Neural cell (in vitro differentiated cells): ENCODE measurements around the gene GAREM1. TPM values are rescaled to one million over a fixed set of nuclear protein-coding genes. Genes with fewer than 3 reads are reported as not detected.

Experiments
- H2AFZ ChIP-seq: fragments of 200-600, 300-800 bp; sonication (generic), shearing (Covaris generic); 2 replicates; pipeline ENCODE4 v1.6.0; 2014; ENCODE audit warnings: low read depth, mild to moderate bottlenecking, antibody characterized with exemption, low read length, moderate library complexity
- H3F3A ChIP-seq: fragments of 200-600 bp; shearing (Covaris generic); 2 replicates; pipeline ENCODE4 v1.6.1; 2016; ENCODE audit warnings: mild to moderate bottlenecking, moderate library complexity, mixed read lengths, antibody characterized with exemption, low read length; ENCODE audit not compliant: insufficient read depth, poor library complexity, severe bottlenecking
- H3K27ac ChIP-seq: fragments of 200-600, 300-800 bp; sonication (generic), shearing (Covaris generic); 2 replicates; pipeline ENCODE4 v1.5.1; 2014; ENCODE audit warnings: mild to moderate bottlenecking, low read length, moderate library complexity
- H3K27me3 ChIP-seq: fragments of 300-800, 200-600 bp; sonication (generic), shearing (Covaris generic); 2 replicates; pipeline ENCODE4 v1.6.0; 2014; ENCODE audit warnings: mild to moderate bottlenecking, low read depth, low read length, moderate library complexity; ENCODE audit not compliant: insufficient read depth
- H3K36me3 ChIP-seq: fragments of 300-800, 200-600 bp; sonication (generic), shearing (Covaris generic); 2 replicates; pipeline ENCODE4 v1.5.1; 2014; ENCODE audit warnings: mild to moderate bottlenecking, antibody characterized with exemption, low read length, moderate library complexity; ENCODE audit not compliant: insufficient read depth
- H3K4me2 ChIP-seq: fragments of 300-800, 200-600 bp; sonication (generic), shearing (Covaris generic); 2 replicates; pipeline ENCODE4 v1.6.0; 2014; ENCODE audit warnings: mild to moderate bottlenecking, low read length
- H3K4me3 ChIP-seq: fragments of 300-800, 200-600 bp; sonication (generic), shearing (Covaris generic); 2 replicates; pipeline ENCODE4 v1.5.1; 2014; ENCODE audit warnings: mild to moderate bottlenecking, low read length, moderate library complexity
- H3K79me2 ChIP-seq: fragments of 200-600 bp; shearing (Covaris generic); replicated peaks from 2 replicates; pipeline ENCODE4 v1.6.0; 2014; ENCODE audit warnings: mild to moderate bottlenecking, low read length, moderate library complexity; ENCODE audit not compliant: insufficient read depth
- H3K9ac ChIP-seq: fragments of 300-800, 200-600 bp; sonication (generic), shearing (Covaris generic); 2 replicates; pipeline ENCODE4 v1.6.1; 2016; ENCODE audit warnings: mild to moderate bottlenecking, low read length, mixed read lengths
- H3K9me2 ChIP-seq: fragments of 200-600 bp; shearing (Covaris generic); 2 replicates; pipeline ENCODE4 v1.6.1; 2016; ENCODE audit warnings: mild to moderate bottlenecking, low read length, mixed read lengths; ENCODE audit not compliant: insufficient read depth
- H3K9me3 ChIP-seq: fragments of 200-600, 300-800 bp; sonication (generic), shearing (Covaris generic); 2 replicates; pipeline ENCODE4 v1.6.1; 2016; ENCODE audit warnings: mild to moderate bottlenecking, mixed run types, low read length, moderate library complexity, mixed read lengths
- H4K20me1 ChIP-seq: fragments of 200-600 bp; shearing (Covaris generic); 2 replicates; pipeline ENCODE4 v1.6.1; 2016; ENCODE audit warnings: mild to moderate bottlenecking, mixed run types; ENCODE audit not compliant: insufficient read depth
- EP300 ChIP-seq: fragments of 450-650 bp; conservative IDR thresholded peaks from 2 replicates; pipeline ENCODE4 v1.6.1; 2014; ENCODE audit warnings: antibody characterized with exemption, mild to moderate bottlenecking, moderate library complexity; ENCODE audit not compliant: poor library complexity, severe bottlenecking
- EZH2 ChIP-seq: fragments of 200-600, 300-800 bp; shearing (Covaris generic), sonication (generic); IDR thresholded peaks from 2 replicates; pipeline ENCODE4 v1.6.1; 2014; ENCODE audit warnings: antibody characterized with exemption, low read length, borderline replicate concordance, mild to moderate bottlenecking; ENCODE audit not compliant: insufficient read depth, poor library complexity, severe bottlenecking
- MXI1 ChIP-seq: fragments of 450-650 bp; conservative IDR thresholded peaks from 2 replicates; pipeline ENCODE4 v1.6.1; 2014; ENCODE audit warnings: antibody characterized with exemption, mild to moderate bottlenecking; ENCODE audit not compliant: poor library complexity, severe bottlenecking
- POLR2AphosphoS5 ChIP-seq: IDR thresholded peaks from 2 replicates; pipeline ENCODE4 v1.6.1; 2012
- RAD21 ChIP-seq: fragments of 450-650 bp; conservative IDR thresholded peaks from 2 replicates; pipeline ENCODE4 v1.6.1; 2014; ENCODE audit warnings: antibody characterized with exemption, mild to moderate bottlenecking, moderate library complexity
- SMC3 ChIP-seq: fragments of 450-650 bp; conservative IDR thresholded peaks from 2 replicates; pipeline ENCODE4 v1.6.1; 2014; ENCODE audit warnings: antibody characterized with exemption, mild to moderate bottlenecking, moderate library complexity; ENCODE audit not compliant: poor library complexity
- TAF1 ChIP-seq: IDR thresholded peaks from 2 replicates; pipeline ENCODE4 v1.6.1; 2012; ENCODE audit warnings: low read depth
- polyA plus RNA-seq: library from polyadenylated mRNA; depleted of rRNA; stranded (reverse); fragments of >200 nt; gene quantifications from 2 replicates; pipeline ENCODE4 v1.2.3, GENCODE V29; 2014
- TF ChIP-seq, protein P1 (sequence below): IDR thresholded peaks from 2 replicates; pipeline ENCODE4 v1.6.1; 2012; ENCODE audit warnings: borderline replicate concordance
- TF ChIP-seq, protein P2 (sequence below): fragments of 450-650 bp; IDR thresholded peaks from 2 replicates; pipeline ENCODE4 v1.5.1; 2014; ENCODE audit warnings: antibody characterized with exemption, mild to moderate bottlenecking, moderate library complexity; ENCODE audit not compliant: poor library complexity, severe bottlenecking

Gene GAREM1
- polyA plus RNA-seq, 1 donor from 2014 or later: 1.3 TPM

DNA sequence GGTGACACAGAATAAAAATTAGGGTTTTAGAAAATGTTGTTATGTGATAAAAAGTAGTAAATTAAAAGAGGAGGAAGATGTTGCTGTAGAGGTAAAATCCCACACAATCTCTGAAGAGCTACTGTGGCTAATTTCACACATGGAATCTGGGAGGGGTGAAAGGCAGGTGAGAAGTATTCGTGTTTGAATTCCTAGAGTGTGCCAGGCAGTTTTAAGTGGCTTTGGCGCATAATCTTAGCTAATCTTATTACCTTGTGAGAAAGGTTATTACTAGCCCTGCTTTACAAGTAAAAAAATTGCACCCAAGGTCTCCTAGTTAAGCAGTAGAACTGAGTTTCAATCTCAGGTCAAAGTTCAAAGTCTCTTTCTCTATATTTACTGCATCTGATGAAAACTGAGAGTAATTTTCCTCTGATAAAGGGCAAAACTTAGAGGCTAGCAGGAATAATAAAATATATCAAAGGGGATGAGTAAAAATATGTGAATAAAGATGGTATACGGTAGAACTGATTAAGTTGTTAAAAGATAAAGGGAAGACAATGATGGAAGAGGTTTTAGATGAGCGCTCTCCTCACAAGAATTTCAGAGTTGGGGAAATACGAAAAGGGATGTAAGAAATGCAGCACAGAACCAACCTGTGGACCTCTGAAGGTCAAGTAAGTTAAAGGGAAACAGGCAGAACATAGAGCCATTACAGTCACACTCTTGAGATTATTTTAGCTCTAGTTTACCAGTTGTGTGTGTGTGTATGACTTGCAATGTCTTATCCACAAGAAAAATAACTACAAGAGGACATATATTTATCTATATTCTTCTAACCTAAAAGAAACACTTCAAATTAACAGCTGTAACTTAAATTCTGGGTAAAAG, 34.8 kb downstream of the GAREM1 start:
- H3F3A ChIP-seq: no peaks in the 10 kb centered on the region
- no peak overlapping the region for H3K9ac ChIP-seq
- no peaks in the 10 kb centered on the region for H3K9me3 ChIP-seq
- no peaks in the 10 kb centered on the region for H3K9me2 ChIP-seq
- H3K36me3 ChIP-seq: no peaks in the 10 kb centered on the region
- H4K20me1 ChIP-seq: no peaks in the 10 kb centered on the region
- no peak overlapping the region for H3K4me2 ChIP-seq
- no peaks in the 10 kb centered on the region for H3K79me2 ChIP-seq
- no peak overlapping the region for H3K4me3 ChIP-seq
- no peaks in the 10 kb centered on the region for H3K27me3 ChIP-seq
- H3K27ac ChIP-seq: no peak overlapping the region
- TF ChIP-seq MXI1 (no peak), POLR2AphosphoS5 (no peak), RAD21 (no peak), SMC3 (no peak), EZH2 (no peak), TAF1 (no peak), EP300 (no peak)
- TF ChIP-seq, protein P1, sequence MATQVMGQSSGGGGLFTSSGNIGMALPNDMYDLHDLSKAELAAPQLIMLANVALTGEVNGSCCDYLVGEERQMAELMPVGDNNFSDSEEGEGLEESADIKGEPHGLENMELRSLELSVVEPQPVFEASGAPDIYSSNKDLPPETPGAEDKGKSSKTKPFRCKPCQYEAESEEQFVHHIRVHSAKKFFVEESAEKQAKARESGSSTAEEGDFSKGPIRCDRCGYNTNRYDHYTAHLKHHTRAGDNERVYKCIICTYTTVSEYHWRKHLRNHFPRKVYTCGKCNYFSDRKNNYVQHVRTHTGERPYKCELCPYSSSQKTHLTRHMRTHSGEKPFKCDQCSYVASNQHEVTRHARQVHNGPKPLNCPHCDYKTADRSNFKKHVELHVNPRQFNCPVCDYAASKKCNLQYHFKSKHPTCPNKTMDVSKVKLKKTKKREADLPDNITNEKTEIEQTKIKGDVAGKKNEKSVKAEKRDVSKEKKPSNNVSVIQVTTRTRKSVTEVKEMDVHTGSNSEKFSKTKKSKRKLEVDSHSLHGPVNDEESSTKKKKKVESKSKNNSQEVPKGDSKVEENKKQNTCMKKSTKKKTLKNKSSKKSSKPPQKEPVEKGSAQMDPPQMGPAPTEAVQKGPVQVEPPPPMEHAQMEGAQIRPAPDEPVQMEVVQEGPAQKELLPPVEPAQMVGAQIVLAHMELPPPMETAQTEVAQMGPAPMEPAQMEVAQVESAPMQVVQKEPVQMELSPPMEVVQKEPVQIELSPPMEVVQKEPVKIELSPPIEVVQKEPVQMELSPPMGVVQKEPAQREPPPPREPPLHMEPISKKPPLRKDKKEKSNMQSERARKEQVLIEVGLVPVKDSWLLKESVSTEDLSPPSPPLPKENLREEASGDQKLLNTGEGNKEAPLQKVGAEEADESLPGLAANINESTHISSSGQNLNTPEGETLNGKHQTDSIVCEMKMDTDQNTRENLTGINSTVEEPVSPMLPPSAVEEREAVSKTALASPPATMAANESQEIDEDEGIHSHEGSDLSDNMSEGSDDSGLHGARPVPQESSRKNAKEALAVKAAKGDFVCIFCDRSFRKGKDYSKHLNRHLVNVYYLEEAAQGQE: no peak
- H2AFZ ChIP-seq: no peak overlapping the region

DNA sequence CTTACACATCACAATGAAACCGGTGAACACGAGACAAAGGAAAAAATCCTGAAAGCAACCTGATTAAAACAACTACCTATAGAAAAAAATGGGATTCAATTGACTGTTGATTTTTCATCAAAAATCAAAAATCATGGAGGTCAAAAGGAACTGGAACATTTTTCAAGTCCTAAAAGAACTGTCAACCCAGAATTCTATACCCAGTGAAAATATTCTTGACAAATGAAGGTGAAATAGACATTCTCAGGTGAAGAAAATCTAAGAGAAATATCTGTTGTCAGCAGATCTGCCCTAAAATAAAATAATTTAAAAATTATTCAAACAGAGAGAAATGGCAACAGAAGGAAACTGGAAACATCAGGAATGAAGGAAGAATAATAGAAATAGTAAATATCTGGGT, 38.9 kb downstream of the GAREM1 start:
- Histone ChIP-seq H3K27ac (no peak overlapping the region), H3K9me2 (no peaks in the 10 kb centered on the region)

DNA sequence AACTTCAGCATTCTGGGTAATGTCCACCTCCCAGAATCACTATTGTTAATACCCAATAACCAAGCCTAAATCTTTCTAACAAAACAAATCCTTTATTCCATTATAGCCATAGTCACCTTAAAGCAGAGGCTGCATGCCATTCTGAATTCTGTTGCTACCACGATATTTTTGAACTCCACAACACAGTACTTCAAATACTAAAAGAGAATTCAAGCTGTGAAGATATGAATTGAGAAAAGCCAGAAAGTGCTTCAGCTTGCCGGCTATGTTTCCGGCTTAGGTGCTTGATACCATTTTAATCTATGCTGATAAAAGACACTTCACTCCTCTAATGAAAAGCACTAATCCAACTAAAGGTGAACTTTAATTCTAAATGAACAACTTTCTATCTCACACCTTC, 41.3 kb downstream of the GAREM1 start:
- no peak overlapping the region for H3K4me2 ChIP-seq
- no peaks in the 10 kb centered on the region for H3K27me3 ChIP-seq
- no peaks in the 10 kb centered on the region for H3K79me2 ChIP-seq
- no peak overlapping the region for H3K27ac ChIP-seq
- no peaks in the 10 kb centered on the region for H4K20me1 ChIP-seq
- H3K36me3 ChIP-seq: no peaks in the 10 kb centered on the region
- no peaks in the 10 kb centered on the region for H3K9me2 ChIP-seq
- TF ChIP-seq SMC3 (no peak), MXI1 (no peak), EZH2 (no peak), RAD21 (no peak), TAF1 (no peak), POLR2AphosphoS5 (no peak), EP300 (no peak)
- TF ChIP-seq, protein P1: no peak
- TF ChIP-seq, protein P2, sequence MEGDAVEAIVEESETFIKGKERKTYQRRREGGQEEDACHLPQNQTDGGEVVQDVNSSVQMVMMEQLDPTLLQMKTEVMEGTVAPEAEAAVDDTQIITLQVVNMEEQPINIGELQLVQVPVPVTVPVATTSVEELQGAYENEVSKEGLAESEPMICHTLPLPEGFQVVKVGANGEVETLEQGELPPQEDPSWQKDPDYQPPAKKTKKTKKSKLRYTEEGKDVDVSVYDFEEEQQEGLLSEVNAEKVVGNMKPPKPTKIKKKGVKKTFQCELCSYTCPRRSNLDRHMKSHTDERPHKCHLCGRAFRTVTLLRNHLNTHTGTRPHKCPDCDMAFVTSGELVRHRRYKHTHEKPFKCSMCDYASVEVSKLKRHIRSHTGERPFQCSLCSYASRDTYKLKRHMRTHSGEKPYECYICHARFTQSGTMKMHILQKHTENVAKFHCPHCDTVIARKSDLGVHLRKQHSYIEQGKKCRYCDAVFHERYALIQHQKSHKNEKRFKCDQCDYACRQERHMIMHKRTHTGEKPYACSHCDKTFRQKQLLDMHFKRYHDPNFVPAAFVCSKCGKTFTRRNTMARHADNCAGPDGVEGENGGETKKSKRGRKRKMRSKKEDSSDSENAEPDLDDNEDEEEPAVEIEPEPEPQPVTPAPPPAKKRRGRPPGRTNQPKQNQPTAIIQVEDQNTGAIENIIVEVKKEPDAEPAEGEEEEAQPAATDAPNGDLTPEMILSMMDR: no peak
- no peak overlapping the region for H3K9ac ChIP-seq
- no peak overlapping the region for H3K4me3 ChIP-seq
- H3F3A ChIP-seq: no peaks in the 10 kb centered on the region
- H3K9me3 ChIP-seq: no peaks in the 10 kb centered on the region
- H2AFZ ChIP-seq: no peak overlapping the region

More for the DNA sequence above, 38.9 kb downstream of the GAREM1 start:
- Histone ChIP-seq H2AFZ (no peak overlapping the region), H3F3A (no peaks in the 10 kb centered on the region), H4K20me1 (no peaks in the 10 kb centered on the region), H3K79me2 (no peaks in the 10 kb centered on the region), H3K36me3 (no peaks in the 10 kb centered on the region), H3K9ac (no peak overlapping the region), H3K4me3 (no peak overlapping the region), H3K27me3 (no peaks in the 10 kb centered on the region), H3K4me2 (no peak overlapping the region), H3K9me3 (no peaks in the 10 kb centered on the region)
- TF ChIP-seq EZH2: no peak
